Left forelimb (tissue), 1 donor: ENCODE measurements around the gene FCHO1.

Experiments
- DNase-seq: peaks from one replicate; pipeline ENCODE4 v3.0.0-alpha.2; 2018; ENCODE audit warnings: low spot score

The FCHO1 gene

GRCh38 chr19:17751103-17751911, at the start of gene FCHO1:
TSS of gene FCHO1 (plus strand) at chr19:17751477. CDS start at chr19:17755165, 3,688 bp downstream.
- no peak for DNase-seq

- DNase-seq: no peak
Observed at GRCh38 chr19:17703824-17704463, 47.3 kb upstream of the FCHO1 start.

GRCh38 chr19:17706750-17707181, 44.5 kb upstream of the FCHO1 start:
- no peak for DNase-seq

GRCh38 chr19:17711851-17712250, 39.4 kb upstream of the FCHO1 start:
- no peak for DNase-seq

- no peak for DNase-seq
Observed at GRCh38 chr19:17716309-17716929, 34.9 kb upstream of the FCHO1 start.

- DNase-seq: no peak
Observed at GRCh38 chr19:17718550-17718946, 32.7 kb upstream of the FCHO1 start.

- peak; percentile 82 for DNase-seq
Observed at GRCh38 chr19:17718947-17719711, 32.1 kb upstream of the FCHO1 start, which contains the start of gene MAP1S. TSS of gene MAP1S (plus strand) at chr19:17719480. CDS start at chr19:17719503, 23 bp downstream.

GRCh38 chr19:17719730-17720400, 31.4 kb upstream of the FCHO1 start:
- DNase-seq: no peak

- DNase-seq: no peak
Observed at GRCh38 chr19:17720440-17720839, 30.8 kb upstream of the FCHO1 start.

- no peak for DNase-seq
Observed at GRCh38 chr19:17721111-17721628, 30.1 kb upstream of the FCHO1 start.

- no peak for DNase-seq
Observed at GRCh38 chr19:17721821-17722220, 29.5 kb upstream of the FCHO1 start.

GRCh38 chr19:17722655-17723240, 28.5 kb upstream of the FCHO1 start:
- DNase-seq: no peak

- DNase-seq: no peak
Observed at GRCh38 chr19:17724655-17725054, 26.6 kb upstream of the FCHO1 start.

- no peak for DNase-seq
Observed at GRCh38 chr19:17725422-17726078, 25.7 kb upstream of the FCHO1 start.

GRCh38 chr19:17726136-17726741, 25.0 kb upstream of the FCHO1 start:
- no peak for DNase-seq

GRCh38 chr19:17726964-17727773, 24.1 kb upstream of the FCHO1 start:
- no peak for DNase-seq

GRCh38 chr19:17727843-17728242, 23.4 kb upstream of the FCHO1 start:
- DNase-seq: no peak

- no peak for DNase-seq
Observed at GRCh38 chr19:17733127-17733526, 18.1 kb upstream of the FCHO1 start.

GRCh38 chr19:17734146-17734545, 17.1 kb upstream of the FCHO1 start:
- no peak for DNase-seq
